Duodenal mucosa (tissue), 2 donors: Measurements from ENCODE around the gene PUM2.
"Not testable (repeated sequence)": the region's sequence is repeated elsewhere in the genome, so short reads cannot be mapped to it uniquely, and the experiment has no call there.

Experiments used
- H3K27ac ChIP-seq: one replicate; pipeline ENCODE4 v1.7.0; 2013; ENCODE audit warnings: low read depth, low read length
- H3K27me3 ChIP-seq, 2 donors: one replicate each; pipeline ENCODE4 v1.7.0; 2013; ENCODE audit warnings: low read length in 2 of 2, control low read depth in 1 of 2; ENCODE audit not compliant: insufficient read depth in 2 of 2, control insufficient read depth in 1 of 2
- H3K36me3 ChIP-seq, 2 donors: one replicate each; pipeline ENCODE4 v1.7.0; 2013; ENCODE audit warnings: low read length in 2 of 2, control low read depth in 1 of 2; ENCODE audit not compliant: insufficient read depth in 2 of 2, control insufficient read depth in 1 of 2
- H3K4me1 ChIP-seq, 2 donors: one replicate each; pipeline ENCODE4 v1.7.0; 2013; ENCODE audit warnings: low read length in 2 of 2, control low read depth in 1 of 2; ENCODE audit not compliant: insufficient read depth in 2 of 2, control insufficient read depth in 1 of 2
- H3K4me3 ChIP-seq, 2 donors: one replicate each; pipeline ENCODE4 v1.7.0; 2013; ENCODE audit warnings: low read length in 2 of 2, low read depth in 1 of 2
- H3K9ac ChIP-seq, 2 donors: one replicate each; pipeline ENCODE4 v1.7.0; 2013; ENCODE audit warnings: low read length in 2 of 2, low read depth in 1 of 2
- H3K9me3 ChIP-seq, 2 donors: one replicate each; pipeline ENCODE4 v1.7.0; 2013; ENCODE audit warnings: low read length in 2 of 2, control low read depth in 1 of 2; ENCODE audit not compliant: control insufficient read depth in 1 of 2

The PUM2 gene

DNA sequence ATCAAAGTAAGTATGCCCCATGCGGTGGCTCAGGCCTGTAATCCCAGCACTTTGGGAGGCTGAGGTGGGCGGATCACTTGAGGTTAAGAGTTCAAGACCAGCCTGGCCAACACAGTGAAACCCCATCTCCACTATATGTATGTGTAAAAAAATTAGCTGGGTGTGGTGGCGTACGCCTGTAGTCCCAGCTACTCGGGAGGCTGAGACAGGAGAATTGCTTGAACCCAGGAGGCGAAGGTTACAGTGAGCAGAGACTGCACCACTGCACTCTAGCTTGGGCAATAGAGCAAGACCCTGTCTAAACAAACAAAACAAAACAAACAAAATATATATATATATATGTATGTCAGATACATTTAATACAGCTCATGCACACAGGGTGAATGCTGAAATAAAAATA is 82.3 kb downstream of the PUM2 start:
- not testable (repeated sequence) for H3K9ac ChIP-seq, H3K9me3 ChIP-seq, H3K4me3 ChIP-seq, H3K27ac ChIP-seq, H3K4me1 ChIP-seq, H3K27me3 ChIP-seq, H3K36me3 ChIP-seq

DNA sequence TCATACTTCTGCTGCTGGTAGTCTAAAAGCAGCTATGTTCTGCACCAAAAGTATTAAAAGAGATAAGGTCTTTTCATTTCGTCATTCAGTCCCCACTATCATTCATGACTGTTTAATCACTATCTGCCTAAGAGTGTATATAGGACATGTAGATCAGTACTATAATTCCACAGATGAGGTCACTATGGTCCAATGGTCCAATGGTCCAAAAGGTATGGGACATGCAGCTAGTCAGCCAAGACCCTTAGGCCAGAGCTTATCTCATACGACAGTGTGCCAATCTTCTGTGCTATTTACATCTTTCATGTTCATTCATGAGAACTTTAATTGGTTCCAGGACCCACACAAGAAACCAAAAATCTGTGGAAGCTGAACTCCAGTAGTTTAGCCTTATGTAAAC is 83.1 kb downstream of the PUM2 start:
- Histone ChIP-seq H3K9me3 (no peaks in the 10 kb centered on the region), H3K4me1 (peaks cover 0 to 5% of the 10 kb centered on the region in 2 donors), H3K27me3 (no peaks in the 10 kb centered on the region), H3K4me3 (no peak overlapping the region), H3K27ac (no peak overlapping the region), H3K9ac (no peak overlapping the region), H3K36me3 (peaks cover 5% of the 10 kb centered on the region in 2 donors)

DNA sequence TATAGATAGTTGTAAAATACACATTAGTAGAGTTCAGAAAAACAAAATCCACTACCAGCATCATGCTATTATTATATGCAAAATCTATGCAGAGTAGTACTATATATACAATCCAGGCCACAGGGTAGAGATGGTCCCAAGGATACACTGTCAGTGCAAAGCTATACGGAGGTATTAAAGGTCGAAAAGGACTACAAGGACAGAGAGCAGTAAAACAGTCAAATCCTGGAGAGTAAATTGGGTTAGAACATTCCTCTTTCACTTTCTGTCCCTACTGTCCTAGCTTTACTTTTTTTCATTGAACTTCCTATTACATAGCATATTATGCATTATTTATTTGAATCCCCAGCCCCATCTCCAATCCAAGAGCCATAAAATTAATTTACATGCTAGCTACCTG is 86.0 kb downstream of the PUM2 start:
- Histone ChIP-seq H3K36me3 (peaks cover 13 to 20% of the 10 kb centered on the region in 2 donors), H3K4me1 (peaks cover 0 to 5% of the 10 kb centered on the region in 2 donors), H3K27me3 (no peaks in the 10 kb centered on the region), H3K4me3 (no peak overlapping the region), H3K9ac (no peak overlapping the region), H3K27ac (no peak overlapping the region), H3K9me3 (no peaks in the 10 kb centered on the region)

DNA sequence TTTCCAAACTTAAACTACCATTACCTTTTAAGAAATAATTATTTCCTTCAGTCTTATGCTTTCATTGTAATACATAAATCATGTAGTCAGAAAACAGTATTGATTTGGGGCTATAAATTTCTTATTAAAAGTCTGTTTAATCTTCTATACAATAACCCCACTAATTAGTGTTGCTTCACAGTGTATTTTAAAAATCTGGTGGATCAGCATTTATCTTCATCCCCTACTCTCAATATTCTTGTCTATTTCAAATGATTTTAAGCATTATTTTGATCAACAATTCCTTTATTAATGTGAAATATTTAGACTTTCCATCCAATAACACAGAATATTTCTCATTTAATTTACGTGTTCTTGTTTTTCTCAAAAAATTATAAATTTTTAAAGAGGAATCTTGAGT is 93.2 kb downstream of the PUM2 start:
- H3K27me3 ChIP-seq: no peaks in the 10 kb centered on the region
- no peak overlapping the region for H3K27ac ChIP-seq
- no peaks in the 10 kb centered on the region for H3K4me1 ChIP-seq
- peaks cover 33 to 69% of the 10 kb centered on the region in 2 donors for H3K36me3 ChIP-seq
- H3K4me3 ChIP-seq: no peak overlapping the region
- H3K9ac ChIP-seq: no peak overlapping the region
- H3K9me3 ChIP-seq: no peaks in the 10 kb centered on the region

DNA sequence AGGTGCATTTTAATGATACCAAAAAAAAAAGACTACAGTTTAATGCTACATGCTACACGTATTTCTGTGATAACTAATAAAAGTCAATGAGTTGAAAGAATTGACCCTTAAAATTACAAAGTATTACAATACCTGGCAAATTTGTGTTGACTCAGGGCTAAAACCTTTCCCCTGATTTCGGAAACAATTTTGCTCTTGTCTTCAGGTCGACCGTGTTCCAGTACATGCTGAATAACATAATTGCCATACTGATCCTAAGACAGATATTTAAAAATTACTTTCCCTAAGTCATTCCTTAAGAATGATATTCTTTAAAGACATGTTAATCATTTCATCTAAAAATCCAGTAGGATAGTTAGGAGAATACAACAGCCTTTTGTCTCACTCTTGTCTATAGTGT is 95.9 kb downstream of the PUM2 start:
- H3K9ac ChIP-seq: no peak overlapping the region
- no peak overlapping the region for H3K27ac ChIP-seq
- H3K27me3 ChIP-seq: no peaks in the 10 kb centered on the region
- no peaks in the 10 kb centered on the region for H3K9me3 ChIP-seq
- H3K4me1 ChIP-seq: no peaks in the 10 kb centered on the region
- peaks cover 30 to 77% of the 10 kb centered on the region in 2 donors for H3K36me3 ChIP-seq
- H3K4me3 ChIP-seq: no peak overlapping the region

DNA sequence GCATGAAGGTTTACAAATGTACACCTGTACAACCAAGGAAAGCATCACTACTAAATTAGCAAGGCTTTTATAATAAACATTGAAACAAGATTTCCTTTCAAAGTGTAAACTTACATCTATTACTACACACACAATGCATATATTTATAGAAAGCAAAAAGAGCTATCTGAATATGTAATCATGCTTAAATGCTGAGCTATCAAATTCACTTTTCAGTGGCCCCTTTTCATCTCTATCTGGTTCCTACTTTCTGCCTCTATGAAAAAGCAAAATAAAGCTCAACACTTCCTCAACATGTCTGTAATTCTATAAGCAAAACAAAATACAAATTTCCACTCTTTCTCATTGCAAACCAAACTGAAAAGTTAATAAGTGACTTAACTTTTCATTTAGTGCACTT is 100.2 kb downstream of the PUM2 start:
- Histone ChIP-seq H3K9ac (no peak overlapping the region), H3K4me3 (no peak overlapping the region), H3K27me3 (no peaks in the 10 kb centered on the region), H3K4me1 (no peaks in the 10 kb centered on the region), H3K36me3 (peaks cover 35 to 69% of the 10 kb centered on the region in 2 donors), H3K27ac (no peak overlapping the region), H3K9me3 (no peaks in the 10 kb centered on the region)

DNA sequence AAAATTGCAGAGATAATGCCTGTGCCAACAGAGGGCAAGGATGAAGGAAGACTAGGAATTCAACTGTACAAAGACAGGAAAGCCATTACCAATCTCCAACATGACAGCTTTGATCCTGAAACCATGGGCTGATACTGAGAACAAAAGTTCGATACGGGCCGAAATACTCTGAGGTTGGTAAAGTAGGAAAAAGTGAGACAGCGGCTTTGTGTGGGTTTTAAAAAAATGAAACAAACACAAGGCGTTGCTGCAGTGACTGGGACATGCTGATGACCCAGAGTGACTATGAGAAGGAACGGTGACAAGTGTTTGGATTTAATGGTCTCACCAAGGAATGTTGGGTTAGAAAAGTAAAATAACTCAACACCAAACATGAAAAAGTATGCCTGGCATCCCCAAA is 101.5 kb downstream of the PUM2 start:
- Histone ChIP-seq H3K4me1 (no peaks in the 10 kb centered on the region), H3K27ac (no peak overlapping the region), H3K4me3 (no peak overlapping the region), H3K36me3 (peaks cover 26 to 56% of the 10 kb centered on the region in 2 donors), H3K27me3 (no peaks in the 10 kb centered on the region), H3K9ac (no peak overlapping the region), H3K9me3 (no peaks in the 10 kb centered on the region)

DNA sequence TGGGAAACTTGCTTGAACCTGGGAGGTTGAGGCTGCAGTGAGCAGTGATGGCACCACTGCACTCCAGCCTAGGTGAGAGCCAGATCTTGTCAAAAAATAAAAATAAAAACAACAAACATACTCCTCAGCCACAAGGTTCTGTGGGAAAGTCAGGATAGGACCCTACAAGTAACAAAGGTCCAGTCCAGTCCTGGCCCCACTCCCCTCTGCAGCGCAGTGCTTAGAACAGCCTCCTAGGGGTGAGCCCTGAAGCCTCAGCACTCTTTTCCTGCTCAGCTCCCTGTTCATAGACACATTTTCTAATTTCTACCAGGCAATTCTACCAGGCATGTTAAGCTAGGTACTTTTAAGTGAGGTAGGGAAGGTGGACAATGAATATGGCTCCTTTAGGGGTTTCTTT is 103.6 kb downstream of the PUM2 start:
- Histone ChIP-seq H3K4me3 (no peak overlapping the region), H3K9me3 (no peaks in the 10 kb centered on the region), H3K4me1 (no peaks in the 10 kb centered on the region), H3K27ac (no peak overlapping the region), H3K9ac (no peak overlapping the region), H3K36me3 (peaks cover 17 to 35% of the 10 kb centered on the region in 2 donors), H3K27me3 (no peaks in the 10 kb centered on the region)

DNA sequence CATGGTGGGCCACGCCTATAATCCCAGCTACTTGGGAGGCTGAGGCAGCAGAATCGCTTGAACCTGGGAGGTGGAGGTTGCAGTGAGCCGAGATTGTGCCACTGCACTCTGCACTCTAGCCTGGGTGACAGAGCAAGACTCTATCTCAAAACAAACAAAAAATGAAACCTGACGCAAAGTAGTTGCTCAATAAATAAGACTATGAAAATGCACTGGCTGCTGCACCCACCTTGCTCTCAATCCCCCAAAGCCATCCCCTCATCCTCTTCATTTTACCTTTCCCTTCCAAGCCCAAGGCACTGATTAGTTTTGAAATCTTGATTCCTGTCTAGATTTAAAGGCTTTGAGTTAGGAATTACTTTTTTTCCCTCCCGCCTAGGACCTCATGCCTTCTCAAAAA is 107.0 kb downstream of the PUM2 start:
- not testable (repeated sequence) for H3K9me3 ChIP-seq, H3K27me3 ChIP-seq, H3K27ac ChIP-seq, H3K4me1 ChIP-seq, H3K4me3 ChIP-seq, H3K9ac ChIP-seq
- peaks cover 6 to 13% of the 10 kb centered on the region in 2 donors for H3K36me3 ChIP-seq

DNA sequence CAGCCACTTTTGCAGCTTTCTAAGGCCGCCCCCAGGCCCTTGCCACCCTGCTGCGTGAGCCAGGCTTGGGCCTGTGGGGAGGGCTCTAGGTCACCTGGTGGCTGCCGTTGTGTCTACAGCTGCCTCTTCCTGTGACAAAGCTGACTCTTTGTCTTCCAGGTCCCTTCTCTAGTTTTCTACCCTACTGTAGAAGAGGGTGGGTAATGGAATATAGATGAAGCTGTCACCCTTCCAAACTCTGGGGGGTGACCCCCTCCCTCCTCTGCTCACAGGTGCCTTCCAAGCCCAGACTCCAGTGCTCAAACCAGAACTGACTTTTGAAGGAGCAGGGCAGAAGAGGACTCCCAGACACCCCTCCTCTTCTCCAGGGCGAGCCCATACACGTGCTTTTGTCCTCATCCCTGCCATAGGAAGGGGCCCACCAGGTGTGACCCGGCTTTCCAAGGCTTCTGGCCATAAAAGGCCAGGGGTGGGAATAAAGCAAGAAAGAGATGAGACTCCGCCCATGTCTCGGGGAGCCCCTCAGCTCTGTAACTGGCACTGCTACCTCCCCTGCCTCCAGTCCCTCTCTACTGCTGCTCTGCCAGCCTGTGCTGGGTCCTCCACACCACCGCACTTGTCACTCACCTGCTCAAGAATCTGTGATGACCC is 107.8 kb downstream of the PUM2 start:
- Histone ChIP-seq H3K27me3 (no peaks in the 10 kb centered on the region), H3K27ac (no peak overlapping the region), H3K9me3 (no peaks in the 10 kb centered on the region), H3K4me3 (no peak overlapping the region), H3K36me3 (peaks cover 6 to 10% of the 10 kb centered on the region in 2 donors), H3K9ac (no peak overlapping the region), H3K4me1 (no peaks in the 10 kb centered on the region)
